ENCODE data around the gene PODXL.

Gene PODXL

DNA sequence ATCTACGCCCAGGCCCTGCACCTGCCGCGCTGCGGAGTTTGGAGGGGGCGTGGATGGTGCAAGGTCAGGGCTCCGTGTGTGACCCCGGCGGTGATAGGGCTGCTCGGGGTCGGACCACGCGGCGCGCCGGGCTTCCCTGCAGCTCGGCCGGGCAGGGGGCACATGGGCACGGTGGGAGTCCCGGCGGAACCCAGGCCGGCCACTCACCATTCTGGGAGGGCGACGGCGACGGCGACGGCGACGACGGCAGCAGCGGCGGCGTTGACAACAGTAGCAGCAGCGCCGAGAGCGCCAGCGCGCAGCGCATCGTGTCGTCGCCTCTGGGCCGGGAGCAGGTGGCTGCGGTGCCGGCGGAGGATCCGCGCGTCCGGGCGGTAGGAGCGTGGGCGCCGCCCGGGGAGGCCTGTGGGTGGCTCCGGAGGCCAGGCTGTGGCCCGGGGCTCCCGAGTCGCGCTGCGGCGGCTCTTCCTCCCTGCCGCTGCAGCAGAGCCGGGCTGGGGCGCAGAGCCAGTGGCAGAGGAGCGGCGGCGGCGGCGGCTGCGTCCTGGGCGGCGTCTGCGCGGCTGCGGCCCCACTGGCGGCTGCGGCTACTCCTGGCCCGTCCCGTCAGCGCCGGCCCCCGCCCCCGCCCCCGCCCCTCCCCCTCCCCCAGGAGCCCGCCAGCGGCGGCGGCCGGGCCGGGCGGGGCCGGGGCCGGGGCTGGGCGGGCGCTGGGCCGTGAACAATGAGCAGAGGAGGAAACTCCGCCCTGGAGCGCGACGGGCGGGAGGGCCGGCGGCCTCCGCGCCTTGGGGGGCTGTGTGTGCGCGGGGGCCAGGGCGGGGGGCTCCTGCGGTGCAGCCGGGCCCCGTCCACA lies at the start of gene PODXL:
Gene PODXL, minus strand, starts transcription at position 576 of the 856 bp plus-strand sequence. Its CDS starts 269 bp downstream, at position 307.
- DNase-seq (ENCODE audit: low spot score), result peak; percentile 85

- no peak for DNase-seq (ENCODE audit: low spot score)
Observed at GRCh38 chr7:131605280-131605878, 49.0 kb upstream of the PODXL start.

DNA sequence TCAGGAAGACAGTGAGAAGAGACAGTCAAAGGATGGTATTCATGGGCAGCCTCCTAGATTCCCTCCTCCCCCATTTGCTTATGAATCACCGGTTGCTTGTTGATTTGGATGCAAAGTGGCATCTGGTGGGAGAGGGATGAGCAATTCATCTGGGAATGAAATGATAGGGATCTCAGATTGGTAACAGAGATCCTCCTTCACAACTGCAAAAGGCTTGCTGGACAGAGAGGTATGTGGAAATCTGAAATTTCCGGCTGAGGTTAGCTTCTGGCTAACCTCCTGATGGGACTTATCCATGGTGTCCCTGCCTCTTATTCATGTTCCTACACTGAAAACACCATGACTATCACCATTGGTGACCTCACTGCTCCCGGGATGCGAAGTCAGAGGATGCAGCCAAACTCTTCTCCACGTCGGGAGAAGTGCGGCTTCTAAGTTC lies 48.4 kb upstream of the PODXL start:
- DNase-seq (ENCODE audit: low spot score), result no peak

GRCh38 chr7:131603932-131604331 lies 47.5 kb upstream of the PODXL start:
- no peak for DNase-seq (ENCODE audit: low spot score)

DNA sequence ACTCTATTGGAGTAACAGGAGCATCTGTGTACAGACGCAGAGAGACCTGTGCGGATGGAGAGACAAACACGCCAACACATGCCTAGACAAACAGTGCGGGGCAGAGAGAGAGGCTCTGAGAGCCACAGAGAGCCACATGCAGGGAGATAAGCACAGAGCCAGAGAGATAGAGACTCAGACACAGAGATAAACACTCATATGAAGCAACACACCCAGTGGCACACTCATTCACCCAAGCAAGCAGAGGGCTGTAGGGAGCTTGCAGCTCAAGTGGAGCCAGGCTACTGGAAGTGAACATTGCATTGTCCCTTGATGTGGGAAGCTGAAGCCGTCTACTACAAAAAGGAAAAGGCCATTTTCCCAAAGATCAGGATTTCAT lies 46.6 kb upstream of the PODXL start:
- no peak for DNase-seq (ENCODE audit: low spot score)

DNA sequence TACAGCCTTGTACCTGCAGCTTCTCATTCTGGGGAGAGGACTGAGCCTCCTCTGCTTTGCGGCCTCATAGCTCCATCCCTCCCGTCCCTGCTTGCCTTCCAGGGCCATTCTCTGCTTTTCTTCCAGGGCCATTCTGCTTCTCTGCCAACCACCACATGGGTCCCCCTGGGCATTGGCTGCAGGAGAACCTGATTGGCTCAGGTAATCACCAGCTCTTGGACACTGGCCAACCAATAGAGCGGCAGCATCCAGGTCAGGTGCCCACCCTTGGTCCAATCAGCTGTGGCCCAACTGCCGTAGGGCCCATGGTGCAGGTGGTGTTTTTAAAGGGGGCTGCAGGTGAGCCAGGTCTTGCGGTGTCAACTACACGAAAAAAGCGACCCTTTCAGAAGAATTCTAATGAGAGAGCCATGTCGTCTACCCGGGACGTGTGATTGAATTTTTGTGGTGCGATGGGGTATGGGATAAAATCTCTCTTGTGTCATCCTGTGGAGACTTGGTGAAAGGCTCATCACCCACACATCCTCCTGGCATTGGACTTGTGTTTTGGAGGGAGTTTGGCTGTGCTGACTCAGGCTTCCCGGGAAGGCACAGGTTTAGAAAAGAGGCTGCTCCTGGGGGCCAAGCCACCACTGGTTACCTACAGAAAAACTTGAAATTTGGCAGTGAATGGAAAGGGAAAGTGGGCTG lies 46.0 kb upstream of the PODXL start:
- DNase-seq (ENCODE audit: low spot score), result no peak

DNA sequence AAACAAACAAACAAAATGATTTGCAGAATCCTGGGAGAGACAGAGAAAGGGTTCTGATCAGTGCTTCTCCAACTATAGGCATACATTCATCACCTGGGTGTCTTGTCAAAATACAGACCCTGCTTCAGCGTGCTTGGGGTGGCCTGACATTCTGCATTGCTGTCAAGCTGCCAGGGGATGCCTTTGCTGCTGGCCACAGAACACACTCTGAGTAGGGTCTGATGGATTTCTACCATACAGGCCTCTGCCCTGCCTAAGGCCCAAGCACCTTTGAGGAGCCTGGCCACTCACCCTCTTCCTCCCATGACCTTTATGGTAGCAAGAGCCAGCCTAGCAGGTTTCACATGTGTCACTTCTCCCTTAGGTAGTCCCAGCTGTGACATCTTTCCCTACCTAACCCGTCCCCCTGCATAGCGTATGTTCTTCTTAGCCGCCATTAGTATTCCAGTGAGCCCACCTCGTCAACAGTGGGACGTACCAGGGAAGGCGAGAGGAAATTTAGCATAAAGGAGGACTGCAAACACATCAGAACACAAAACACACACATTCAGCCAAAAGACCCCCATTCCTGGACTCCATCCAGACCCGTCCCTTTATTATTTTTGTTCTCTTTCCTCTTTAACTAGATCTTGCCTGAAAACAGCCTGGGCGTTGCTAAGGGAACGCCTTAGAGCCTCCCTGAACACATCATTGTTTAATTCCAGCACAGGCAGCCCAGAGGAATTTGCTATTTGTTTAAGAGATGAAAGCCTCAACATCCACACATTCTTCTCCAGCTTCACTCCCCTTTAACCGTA lies 43.9 kb upstream of the PODXL start:
- no peak for DNase-seq (ENCODE audit: low spot score)

- no peak for DNase-seq (ENCODE audit: low spot score)
Observed at GRCh38 chr7:131596785-131597184, 40.4 kb upstream of the PODXL start.

DNA sequence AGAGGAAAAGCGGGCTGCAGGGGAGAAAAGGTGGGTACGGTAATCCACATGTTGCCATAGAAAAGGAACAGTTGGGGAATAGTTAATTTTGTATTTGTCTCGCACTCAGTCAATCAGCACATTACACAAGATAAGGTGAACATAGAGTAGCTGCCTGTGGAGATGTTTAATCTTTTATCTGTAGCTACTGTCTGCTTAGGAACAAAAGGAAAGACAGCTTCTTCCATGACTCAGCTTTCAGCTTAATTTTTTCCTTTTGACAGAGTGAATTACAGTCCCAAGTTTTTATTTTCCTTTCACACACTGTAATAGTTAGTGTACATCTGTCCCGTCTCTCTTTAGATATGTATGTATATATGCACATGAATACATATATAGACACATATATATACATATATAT lies 39.3 kb upstream of the PODXL start:
- DNase-seq (ENCODE audit: low spot score), result no peak

DNA sequence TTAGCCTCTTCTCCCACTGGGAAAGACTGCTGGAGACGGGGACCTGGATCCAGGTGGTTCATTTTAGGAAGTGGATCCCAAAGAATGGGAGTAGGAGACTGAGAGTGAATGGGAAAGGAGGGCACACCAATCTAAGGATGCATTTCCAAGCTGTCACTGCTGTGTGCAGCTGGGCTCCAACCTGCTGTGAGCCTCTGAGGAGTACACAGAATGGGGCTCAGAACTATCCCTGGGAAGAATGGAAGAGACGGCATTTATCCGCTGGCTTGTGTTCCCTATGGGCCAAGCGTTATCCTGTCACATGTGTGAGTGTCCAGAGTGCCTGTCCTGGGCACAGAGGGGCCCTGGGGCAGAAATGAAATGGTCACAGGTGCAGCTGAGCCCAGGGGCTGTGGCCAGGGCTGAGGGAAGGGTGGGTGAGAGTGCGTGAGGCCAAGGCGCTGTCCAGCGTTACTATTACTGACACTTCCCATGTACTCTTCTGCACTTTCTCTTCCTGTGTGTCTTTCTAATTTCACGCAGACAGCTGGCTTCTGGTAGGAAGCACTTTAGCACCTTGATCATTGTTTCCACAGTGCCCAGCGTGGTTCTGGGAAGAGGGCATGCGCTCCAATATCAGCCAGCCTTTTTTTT lies 35.4 kb upstream of the PODXL start:
- DNase-seq (ENCODE audit: low spot score), result no peak

DNA sequence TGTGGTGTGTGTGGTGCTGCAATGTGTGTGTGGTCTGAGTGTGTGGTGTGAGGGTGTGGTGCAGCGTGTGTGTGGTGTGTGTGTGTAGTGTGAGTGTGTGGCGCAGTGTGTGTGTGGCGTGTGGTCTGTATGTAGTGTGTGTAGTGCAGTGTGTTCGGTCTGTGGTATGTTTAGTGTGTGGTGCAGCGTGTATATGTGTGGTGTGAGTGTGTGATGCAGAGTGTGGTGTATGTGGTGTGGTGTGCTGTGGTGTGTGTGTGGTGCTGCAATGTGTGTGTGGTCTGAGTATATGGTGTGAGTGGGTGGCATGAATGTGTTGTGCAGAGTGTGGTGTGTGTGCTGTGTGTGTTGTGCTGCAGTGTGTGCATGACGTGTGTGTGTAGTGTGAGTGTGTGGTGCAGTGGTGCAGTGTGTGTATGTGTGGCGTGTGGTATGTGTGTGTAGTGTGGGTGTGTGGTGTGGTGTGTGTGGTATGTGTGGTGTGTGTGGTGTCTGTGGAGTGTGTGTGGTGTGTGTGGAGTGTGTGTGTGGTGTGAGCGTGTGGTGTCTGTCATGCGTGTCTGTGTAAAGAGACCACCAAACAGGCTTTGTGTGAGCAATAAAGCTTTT lies 31.0 kb upstream of the PODXL start:
- DNase-seq (ENCODE audit: low spot score), result no peak

- no peak for DNase-seq (ENCODE audit: low spot score)
Observed at GRCh38 chr7:131586759-131587158, 30.3 kb upstream of the PODXL start.

DNA sequence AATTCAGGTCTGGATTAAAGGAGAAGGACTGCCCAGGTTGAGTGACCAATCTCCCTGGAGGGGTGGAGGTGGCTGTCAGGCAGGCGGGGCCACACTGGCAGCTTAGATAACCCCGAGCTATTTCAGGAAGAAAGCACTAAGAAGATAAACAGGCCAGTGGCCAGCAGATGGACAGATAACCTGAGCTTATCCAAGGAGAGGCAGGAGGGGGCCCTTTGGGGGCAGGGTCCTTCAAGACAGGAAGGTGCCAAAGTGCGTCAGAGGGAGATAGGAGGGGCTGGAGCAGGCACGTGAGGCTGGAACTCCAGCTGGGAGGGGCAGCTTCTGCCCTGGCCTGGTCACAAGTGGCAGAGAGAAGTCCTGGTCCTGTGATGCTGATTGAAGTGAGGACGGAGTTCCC lies 29.8 kb upstream of the PODXL start:
- DNase-seq (ENCODE audit: low spot score), result no peak

- DNase-seq (ENCODE audit: low spot score), result no peak
Observed at GRCh38 chr7:131583430-131583829, 27.0 kb upstream of the PODXL start.

- DNase-seq (ENCODE audit: low spot score), result no peak
Observed at GRCh38 chr7:131581241-131582051, 25.0 kb upstream of the PODXL start.

- no peak for DNase-seq (ENCODE audit: low spot score)
Observed at GRCh38 chr7:131578602-131579001, 22.2 kb upstream of the PODXL start.

DNA sequence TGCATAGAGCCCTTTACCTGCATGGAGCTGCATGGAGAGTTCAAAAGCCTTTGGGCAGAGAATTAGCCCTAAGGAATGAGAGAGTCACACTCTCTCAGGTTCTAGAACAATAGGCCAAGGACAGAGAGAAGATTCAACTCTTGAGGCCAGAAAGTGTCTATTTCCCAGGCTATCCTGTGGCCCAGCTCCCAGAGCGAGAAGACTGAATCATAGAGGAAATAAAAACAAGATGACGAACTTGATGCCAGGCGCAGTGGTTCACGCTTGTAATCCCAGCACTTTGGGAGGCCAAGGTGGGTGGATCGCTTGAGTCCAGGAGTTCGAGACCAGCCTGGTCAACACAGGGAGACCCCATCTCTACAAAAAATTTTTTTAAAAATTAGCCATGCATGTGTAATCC lies 18.3 kb upstream of the PODXL start:
- DNase-seq (ENCODE audit: low spot score), result no peak

- no peak for DNase-seq (ENCODE audit: low spot score)
Observed at GRCh38 chr7:131570401-131570800, 14.0 kb upstream of the PODXL start.

DNA sequence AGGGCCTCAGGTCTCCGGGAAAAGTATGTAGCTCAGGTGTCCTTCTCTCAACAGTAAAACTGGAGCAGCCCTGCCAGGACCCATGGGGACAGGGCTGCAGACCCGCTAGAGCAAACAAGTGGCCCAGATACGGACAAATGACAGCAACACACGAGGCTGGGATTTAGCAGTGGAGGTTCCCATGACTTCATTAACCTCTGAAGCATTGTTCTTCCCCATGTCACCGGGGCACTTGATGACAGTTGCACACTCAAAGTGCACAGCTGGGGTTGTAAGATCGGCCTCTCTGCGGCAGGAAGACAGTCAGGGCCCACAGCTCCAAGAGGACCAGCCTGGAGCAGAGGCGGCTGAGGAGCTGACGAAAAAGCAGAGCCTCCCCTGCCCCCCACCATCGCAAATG lies 12.5 kb upstream of the PODXL start:
- DNase-seq (ENCODE audit: low spot score), result no peak

- no peak for DNase-seq (ENCODE audit: low spot score)
Observed at GRCh38 chr7:131568510-131568909, 12.1 kb upstream of the PODXL start.
